Stimulated activated CD4-positive, alpha-beta T cell treated with anti-CD3 and anti-CD28 coated beads, Interleukin-2, amount 100 ng/mL, for 48 hours (primary cell): Measurements from ENCODE around the gene FANCD2OS.
"Not testable (repeated sequence)": the region's sequence is repeated elsewhere in the genome, so short reads cannot be mapped to it uniquely, and the experiment has no call there.

Source experiments
- DNase-seq, 2 donors: peaks; one replicate each; pipeline ENCODE4 v3.0.0-alpha.2; 2020

The FANCD2OS gene

DNA sequence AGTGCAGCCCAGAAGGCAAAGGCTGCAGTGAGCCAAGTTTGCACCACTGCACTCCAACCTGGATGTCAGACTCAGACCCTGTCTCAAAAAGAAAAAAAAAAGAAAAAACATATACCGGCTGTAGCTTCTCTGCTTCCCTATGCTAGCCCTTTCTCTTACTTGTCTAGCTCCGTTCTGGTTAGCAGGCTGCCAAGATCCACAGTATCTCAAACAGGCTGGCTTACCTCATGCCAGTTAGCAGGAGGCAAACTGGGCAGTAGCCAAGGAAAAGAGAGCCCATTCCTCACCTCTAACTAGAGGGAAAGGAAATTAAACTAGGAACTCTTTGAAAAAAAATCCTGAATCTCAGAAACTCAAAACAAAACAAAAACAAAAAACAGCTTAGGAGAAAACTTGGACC is 16.7 kb downstream of the FANCD2OS start:
- DNase-seq = not testable (repeated sequence)

DNA sequence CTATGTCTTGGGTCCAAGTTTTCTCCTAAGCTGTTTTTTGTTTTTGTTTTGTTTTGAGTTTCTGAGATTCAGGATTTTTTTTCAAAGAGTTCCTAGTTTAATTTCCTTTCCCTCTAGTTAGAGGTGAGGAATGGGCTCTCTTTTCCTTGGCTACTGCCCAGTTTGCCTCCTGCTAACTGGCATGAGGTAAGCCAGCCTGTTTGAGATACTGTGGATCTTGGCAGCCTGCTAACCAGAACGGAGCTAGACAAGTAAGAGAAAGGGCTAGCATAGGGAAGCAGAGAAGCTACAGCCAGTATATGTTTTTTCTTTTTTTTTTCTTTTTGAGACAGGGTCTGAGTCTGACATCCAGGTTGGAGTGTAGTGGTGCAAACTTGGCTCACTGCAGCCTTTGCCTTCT is 17.3 kb downstream of the FANCD2OS start:
- not testable (repeated sequence) for DNase-seq

DNA sequence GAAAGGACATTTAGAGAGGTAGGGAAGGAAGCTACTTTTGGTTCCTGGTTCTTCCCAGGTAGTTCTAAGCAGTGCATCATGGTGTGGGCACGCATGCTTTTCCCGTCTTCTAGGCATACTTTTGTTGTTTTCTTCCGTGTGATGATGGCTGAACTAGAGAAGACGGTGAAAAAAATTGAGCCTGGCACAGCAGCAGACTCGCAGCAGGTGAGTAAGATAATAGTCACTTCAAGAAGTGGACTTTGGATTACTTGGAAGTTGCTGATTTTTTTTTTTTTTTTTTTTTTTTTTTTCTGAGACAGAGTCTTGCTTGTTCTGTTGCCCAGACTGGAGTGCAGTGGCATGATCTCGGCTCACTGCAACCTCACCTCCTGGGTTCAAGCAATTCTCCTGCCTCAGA is 17.9 kb downstream of the FANCD2OS start:
- DNase-seq = no peak

DNA sequence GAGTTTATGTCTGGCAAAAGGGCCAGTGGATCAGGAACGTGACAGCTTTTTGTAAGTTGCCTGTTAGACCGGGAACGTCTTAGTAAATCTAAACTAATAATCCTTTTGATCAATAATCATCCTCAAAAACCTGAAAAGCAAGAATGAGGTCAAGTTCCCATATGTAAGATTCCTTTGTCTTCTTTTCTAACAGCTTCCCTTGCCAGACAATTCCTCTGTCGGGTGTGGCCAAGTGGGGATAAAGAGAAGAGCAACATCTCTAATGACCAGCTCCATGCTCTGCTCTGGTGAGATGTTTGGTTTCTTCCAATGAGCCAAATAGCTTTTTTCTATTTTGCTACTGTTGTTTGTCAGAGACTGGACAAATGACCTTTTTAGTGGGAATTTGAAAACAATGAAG is 19.8 kb downstream of the FANCD2OS start:
- DNase-seq = no peak

DNA sequence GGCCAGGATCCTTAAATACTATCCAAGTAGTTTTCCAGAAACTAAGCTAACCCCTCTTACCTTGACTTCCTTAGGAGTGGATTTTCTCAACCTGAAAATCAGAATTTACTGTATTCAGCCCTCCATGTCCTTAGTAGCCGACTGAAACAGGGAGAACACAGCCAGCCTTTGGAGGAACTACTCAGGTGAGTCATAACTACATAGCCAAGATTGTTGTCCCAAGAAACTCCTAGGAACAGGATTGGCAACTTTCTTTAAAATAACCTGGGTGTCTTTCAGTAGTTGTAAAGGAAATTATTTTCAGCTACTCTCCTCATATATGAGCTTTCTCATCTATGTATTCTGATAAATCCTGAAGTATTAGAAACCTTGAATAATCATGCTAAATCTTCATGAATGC is 22.3 kb downstream of the FANCD2OS start:
- DNase-seq = no peak

DNA sequence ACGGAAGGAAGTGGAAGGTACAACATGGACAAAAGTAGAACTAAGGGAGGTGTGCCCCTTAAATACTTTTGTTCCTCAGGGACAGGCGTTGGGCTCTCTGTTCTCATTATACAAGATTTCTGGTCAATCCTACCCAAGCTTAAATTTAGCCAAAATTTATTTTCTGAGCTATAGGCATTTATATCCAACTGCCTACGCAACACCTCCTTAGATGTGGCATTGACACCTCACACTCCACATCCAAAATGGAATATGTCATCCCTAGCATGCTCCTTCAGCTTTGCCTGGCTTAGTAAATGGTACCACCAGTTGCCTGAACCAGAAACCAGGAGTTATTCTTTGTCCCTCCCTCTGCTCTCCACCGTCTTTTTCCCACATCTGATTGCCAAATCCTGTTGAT is 26.2 kb downstream of the FANCD2OS start:
- no peak for DNase-seq

DNA sequence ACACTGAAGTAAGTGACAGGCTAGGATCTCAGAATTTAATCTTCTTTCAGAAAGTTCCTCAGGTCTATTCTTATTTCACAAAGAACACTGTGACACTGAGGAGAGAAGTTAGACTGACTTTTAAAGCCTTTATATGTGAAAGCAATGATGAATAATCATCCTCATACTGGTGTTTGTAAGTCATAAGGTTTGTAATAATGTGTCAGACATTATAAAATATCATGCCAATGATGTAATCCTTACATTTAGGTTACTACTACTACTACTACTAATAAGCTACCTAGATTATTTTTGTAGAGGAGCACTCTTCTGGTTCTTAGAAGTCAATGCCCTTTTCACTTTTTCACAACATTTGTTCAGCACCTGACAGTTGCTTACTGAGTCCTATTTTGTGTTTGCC is 33.4 kb downstream of the FANCD2OS start:
- no peak for DNase-seq

DNA sequence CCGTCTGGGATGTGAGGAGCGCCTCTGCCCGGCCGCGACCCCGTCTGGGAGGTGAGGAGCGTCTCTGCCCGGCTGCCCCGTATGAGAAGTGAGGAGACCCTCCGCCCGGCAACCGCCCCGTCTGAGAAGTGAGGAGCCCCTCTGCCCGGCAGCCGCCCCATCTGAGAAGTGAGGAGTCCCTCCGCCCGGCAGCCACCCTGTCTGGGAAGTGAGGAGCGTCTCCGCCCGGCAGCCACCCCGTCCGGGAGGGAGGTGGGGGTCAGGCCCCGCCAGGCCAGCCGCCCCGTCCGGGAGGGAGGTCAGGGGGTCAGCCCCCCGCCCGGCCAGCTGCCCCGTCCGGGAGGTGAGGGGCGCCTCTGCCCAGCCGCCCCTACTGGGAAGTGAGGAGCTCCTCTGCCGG is 38.0 kb downstream of the FANCD2OS start:
- DNase-seq = not testable (repeated sequence)

DNA sequence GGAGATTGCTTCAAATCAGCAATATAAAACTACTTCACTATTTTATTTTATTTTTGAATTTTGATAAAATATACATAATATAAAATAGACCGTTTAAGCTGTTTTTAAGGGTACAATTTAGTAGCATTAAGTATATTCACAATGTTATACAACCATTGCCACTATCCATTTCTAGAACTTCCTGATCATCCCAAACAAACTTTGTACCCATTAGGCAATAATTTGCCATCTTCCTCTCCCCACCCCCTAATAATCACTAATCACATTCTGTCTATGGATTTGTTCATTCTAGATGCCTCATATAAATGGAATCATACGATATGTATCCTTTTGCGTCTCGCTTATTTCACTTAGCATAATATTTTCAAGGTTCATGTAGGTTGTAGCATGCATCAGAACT is 53.0 kb downstream of the FANCD2OS start:
- no peak for DNase-seq
